RPMI7951 (cell line): ENCODE data around the gene TENM4. TPM values are rescaled to one million over a fixed set of nuclear protein-coding genes. Genes with fewer than 3 reads are reported as not detected.

ENCODE experiments used
- DNase-seq: peaks from one replicate; pipeline ENCODE4 v3.0.0-alpha.2; 2012; ENCODE audit warnings: low read depth
- total RNA-seq: library from RNA; depleted of rRNA; stranded (reverse); fragments of >200 nt; shearing (Covaris generic); gene quantifications from 2 replicates; pipeline ENCODE4 v1.2.3, GENCODE V29; 2014

TENM4 gene
- total RNA-seq, 1 experiment from 2014 or later = 25.1 TPM

DNA sequence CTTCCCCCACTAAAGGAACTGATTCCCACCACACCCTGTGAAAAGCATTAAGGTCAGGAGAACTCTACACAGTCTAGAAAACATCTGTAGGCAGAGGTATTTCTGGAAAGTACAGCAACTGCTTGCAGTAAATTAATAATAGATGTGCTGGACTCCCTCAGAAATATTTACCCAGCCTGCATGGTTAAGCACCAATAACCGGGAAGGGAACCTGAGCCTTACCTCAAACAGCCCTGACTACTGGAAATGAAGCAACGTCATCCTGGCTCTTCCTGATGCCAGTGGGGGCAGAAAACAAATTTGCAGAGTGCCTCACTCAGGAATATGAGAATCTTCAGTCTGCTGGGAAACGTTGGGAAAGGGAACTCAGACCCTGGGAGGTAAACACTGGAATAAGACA, 318.1 kb downstream of the TENM4 start:
- no peak for DNase-seq

- DNase-seq = peak; percentile 43
Measured at GRCh38 chr11:79121351-79121750, 319.5 kb downstream of the TENM4 start.

DNA sequence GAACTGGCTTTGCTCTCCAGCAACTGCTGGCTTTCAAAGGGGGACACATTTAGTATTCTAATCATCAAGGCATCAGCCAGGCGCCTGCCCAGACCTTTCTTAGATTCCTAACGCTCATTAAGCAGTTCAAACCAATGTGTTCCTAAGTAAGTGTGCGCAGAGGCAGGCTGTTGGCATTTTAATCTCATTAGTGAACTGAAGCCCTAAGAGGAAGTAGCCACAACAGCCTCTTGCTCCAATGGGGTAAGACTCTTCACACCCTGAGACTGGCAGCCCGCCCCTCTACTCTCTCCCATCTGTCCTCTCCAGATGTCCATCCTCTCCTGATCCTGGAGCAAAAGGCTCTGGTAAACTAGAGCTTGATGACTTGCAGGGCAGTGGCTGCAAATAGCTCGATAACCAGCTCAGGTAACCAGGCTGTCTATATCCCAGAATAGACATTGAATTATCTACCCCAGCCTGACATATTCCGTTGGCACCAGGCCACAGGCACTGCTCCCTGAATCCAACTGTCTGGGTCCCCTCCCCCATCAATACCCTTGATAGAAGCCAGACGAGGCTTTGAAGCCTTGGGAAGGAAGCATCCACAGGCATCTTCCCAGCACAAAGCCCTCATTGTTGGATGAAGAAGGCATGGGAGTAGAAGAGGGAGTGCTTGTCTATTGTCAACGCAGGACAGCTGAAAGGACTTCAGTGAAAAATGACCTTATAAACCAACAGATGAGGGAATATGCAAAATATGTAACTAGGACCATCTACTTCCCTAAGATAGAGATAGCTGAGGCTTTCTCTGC, 321.1 kb downstream of the TENM4 start:
- DNase-seq = peak; percentile 53

DNA sequence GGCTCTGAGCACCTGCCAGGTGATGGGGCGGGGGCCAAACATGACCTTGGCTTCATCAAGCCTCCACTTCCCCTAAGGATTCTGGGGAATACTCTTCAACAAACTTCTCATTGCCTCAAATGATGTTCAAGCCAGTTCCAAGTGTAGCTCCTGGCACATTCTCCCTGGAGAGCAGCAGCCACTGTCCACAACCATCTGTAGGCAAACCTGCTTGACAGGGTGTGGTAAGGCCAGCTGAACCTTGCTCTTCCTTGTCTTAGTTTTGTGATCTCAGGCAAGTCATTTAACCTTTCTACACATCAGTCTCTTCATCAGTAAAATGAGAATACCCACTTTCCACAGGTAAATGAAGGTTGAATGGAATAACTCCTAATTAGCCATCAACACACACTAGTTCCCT, 323.3 kb downstream of the TENM4 start:
- no peak for DNase-seq

GRCh38 chr11:79116600-79116999, 324.2 kb downstream of the TENM4 start:
- peak; percentile 96 for DNase-seq

DNA sequence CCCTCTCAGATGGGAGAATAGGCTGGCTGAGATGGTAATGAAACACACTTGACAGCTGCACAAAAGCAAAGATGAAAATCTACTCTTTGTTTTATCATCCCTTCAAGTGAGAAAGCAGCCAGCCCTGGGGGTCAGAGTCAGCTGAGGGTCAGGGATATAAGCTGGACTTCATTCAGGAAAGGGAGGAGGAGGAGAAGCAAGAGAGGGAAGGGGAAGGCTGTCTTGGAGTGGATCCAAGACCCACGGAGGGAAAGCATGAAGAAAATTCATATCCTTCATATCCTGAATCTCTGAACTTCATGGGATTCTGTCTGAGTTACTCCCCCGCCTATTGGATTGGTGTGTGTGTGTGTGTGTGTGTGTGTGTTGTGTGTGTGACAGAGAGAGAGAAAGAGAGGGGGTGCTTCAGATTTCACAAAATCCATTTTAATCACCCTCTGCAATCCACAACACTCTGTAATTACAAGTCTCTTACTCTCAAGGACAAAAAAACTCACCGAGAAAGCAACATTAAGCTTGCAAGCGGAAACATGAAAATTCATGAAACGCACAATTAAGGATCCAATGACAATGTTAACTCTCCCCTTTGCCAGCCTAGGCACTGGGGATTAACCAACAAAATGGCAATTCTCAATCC, 327.7 kb downstream of the TENM4 start:
- peak; percentile 40 for DNase-seq

- no peak for DNase-seq
Measured at GRCh38 chr11:79110796-79111195, 330.0 kb downstream of the TENM4 start.

GRCh38 chr11:79110321-79110720, 330.5 kb downstream of the TENM4 start:
- DNase-seq = no peak

GRCh38 chr11:79108851-79109250, 332.0 kb downstream of the TENM4 start:
- no peak for DNase-seq

DNA sequence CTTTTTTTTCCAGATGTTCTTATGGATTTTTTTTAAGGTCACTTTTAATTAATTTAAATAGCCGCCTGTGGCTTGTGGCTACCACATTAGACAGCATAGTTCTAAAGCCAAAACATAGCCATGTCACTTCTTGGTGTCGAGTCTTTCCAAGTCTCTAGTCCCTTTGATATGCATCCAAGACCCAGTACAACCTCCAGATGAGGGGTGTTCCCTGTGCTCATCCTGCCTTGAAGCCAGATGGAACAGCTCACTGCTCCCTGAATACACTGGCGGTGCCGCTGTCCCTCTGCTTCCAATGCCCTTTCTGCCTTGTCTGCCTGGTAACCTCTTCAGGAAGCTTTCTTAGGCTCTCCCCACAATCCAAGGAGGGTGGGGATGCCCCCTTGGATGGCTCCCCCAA, 338.0 kb downstream of the TENM4 start:
- DNase-seq = peak; percentile 58

- no peak for DNase-seq
Measured at GRCh38 chr11:79101656-79102055, 339.2 kb downstream of the TENM4 start.

DNA sequence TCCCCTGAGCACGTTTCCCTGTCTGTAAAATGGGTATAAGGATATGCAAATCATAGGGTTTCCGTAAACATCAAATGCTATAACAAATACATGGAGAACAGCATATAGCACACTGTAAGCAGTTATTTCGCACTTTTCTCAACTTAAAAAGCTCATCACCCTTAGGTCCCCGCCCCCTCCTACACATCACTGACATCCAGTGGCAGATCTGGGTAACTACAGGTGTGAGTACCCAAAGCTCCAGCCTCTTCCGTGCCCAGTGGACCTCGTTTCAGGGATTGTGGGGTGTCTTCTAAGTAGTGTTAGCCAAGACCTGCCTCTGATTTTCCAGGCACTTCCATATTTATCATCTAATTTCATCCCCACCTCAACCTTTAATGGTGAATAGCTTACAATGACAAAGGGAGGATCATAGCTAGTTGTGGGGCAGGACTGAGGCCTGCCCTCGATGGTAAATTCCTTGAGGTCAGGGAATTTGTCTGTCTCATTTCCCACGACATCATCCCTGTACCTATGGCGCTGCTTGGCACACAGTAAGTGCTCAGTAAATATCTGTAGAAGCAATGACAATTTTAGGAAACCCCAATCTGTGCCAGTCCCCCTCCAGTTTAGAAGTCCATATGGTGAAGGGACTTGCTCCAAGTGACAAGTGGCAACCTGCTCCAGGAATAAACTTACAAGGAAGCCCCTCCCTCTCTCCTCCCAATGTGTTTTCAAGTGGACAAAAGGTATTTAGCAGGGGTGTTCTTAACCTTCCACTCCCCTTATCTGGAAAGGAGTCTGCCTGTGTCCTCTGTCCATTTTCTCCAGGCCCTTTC, 340.5 kb downstream of the TENM4 start:
- peak; percentile 63 for DNase-seq

DNA sequence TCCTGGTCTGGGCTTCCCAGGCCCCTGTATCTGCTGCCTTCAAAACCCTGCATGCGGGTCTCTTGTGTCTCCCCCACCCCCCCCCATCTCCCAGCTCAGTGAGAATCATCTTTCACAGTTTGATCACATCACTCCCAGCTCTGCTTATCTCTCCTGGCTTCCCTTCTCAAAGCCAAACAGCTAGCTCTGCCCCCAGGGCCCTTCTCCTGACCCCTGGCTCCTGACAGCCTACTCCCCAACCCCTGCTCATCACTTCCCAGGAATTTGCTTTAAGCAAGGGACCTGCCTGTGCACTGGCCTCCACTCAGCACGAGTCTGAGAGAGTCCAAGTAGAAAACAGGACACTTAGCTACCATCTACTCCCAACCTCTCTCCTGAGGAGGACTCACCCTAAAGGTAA, 342.7 kb downstream of the TENM4 start:
- DNase-seq = peak; percentile 68

- peak; percentile 36 for DNase-seq
Measured at GRCh38 chr11:79097246-79097875, 343.5 kb downstream of the TENM4 start.

GRCh38 chr11:79095424-79095823, 345.4 kb downstream of the TENM4 start:
- peak; percentile 57 for DNase-seq

- no peak for DNase-seq
Measured at GRCh38 chr11:79094616-79095015, 346.2 kb downstream of the TENM4 start.

- peak; percentile 100 for DNase-seq
Measured at GRCh38 chr11:79092791-79093353, 348.0 kb downstream of the TENM4 start.

- DNase-seq = peak; percentile 83
Measured at GRCh38 chr11:79090191-79090705, 350.6 kb downstream of the TENM4 start.

DNA sequence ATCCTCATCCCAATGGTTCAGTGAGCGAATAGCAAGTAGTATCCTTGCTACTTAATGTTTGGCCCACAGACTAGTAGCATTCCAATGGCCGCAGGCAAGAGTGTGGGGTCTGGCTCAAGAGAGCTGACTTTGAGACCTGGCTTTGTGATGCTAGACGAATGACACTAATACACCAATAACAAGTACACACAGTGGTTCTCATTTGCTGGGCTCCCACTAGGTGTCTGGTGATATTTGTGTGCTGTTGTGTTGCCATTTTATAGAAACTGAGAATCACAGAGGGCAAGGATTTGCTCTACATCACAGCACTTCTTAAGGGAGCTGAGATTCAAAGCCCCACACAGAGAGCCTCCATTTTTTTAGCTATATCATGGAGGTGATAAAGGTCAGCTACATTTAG, 351.2 kb downstream of the TENM4 start:
- DNase-seq = no peak

DNA sequence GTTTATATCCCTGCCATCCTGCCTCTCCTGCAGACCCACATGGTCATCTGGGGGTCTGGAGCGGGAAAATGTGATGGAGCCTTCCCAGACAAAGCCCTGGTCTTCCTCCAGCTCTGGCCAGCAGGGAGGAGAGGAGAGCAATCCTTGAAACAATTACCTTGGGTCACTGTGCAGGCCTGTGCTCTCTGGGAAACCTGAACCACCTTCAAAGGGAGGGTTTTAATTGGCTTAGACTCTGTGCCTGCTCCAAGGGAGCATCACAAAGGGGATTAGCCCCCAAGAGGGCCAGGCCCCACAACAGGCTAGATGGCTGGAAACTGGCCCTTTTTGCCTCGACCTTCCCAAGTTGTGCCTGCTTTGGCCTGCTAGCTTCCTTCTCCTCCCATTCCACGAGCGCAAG, 351.9 kb downstream of the TENM4 start:
- DNase-seq = no peak

- DNase-seq = peak; percentile 88
Measured at GRCh38 chr11:79087961-79088318, 352.9 kb downstream of the TENM4 start.
